ENCODE measurements around the gene ALK. TPM values are rescaled to one million over a fixed set of nuclear protein-coding genes. Genes with fewer than 3 reads are reported as not detected.
A peak's percentile ranks its signal among the peaks of the same experiment; 100 is the strongest.

ALK gene
- polyA plus RNA-seq, 1 of the 3 experiments (the other 2 are of a cell fraction) = 0.30 TPM

- Histone ChIP-seq H3K79me2 (ENCODE audit: insufficient read depth) (no peaks in the 10 kb centered on the region), H3K36me3 (replicated peaks in 1 of 2; ENCODE audit: control insufficient read depth in 1 of 2, insufficient read depth in 2 of 2, low read length in 1 of 2) (peaks cover 0 to 2% of the 10 kb centered on the region in 2 experiments), H3K27ac (ENCODE audit: low read depth in 2 of 2, low read length in 1 of 2) (peak overlapping the region in 1 of 2 experiments; percentile 39; a peak in 1 of 4 replicates), H3K4me3 (ENCODE audit: low read depth in 2 of 2, low read length in 1 of 2) (no peak overlapping the region), H3K4me1 (ENCODE audit: control insufficient read depth in 1 of 2, insufficient read depth in 2 of 2, low read depth in 1 of 2, low read length in 1 of 2) (peaks cover 0 to 31% of the 10 kb centered on the region in 2 experiments; a peak in 2 of 4 replicates), H3K9me3 (no peaks in the 10 kb centered on the region), H2AFZ (ENCODE audit: low read depth) (no peak overlapping the region), H3K9ac (no peak overlapping the region), H4K20me1 (ENCODE audit: insufficient read depth) (no peaks in the 10 kb centered on the region), H3K27me3 (ENCODE audit: insufficient read depth) (no peaks in the 10 kb centered on the region), H3K9me2 (no peaks in the 10 kb centered on the region), H3F3A (replicated peaks; ENCODE audit: insufficient read depth) (no peaks in the 10 kb centered on the region), H3K4me2 (no peak overlapping the region)
- 22% methylated on average over 2 of the region's 2 CpGs for WGBS (ENCODE audit: low lambda C conversion rate)
- POLR2A ChIA-PET = no interaction called here
- DNase-seq = no peak
- TF ChIP-seq YY1 (IDR thresholded peaks at IDR 0.05; ENCODE audit: low read depth) = no peak
- CTCF ChIA-PET = interaction anchor here (1.4 to 2.1 kb wide), 2 partner anchors 47 to 124 kb away, joined by 4 to 5 read pairs; no protein-coding TSS in a partner anchor
These were observed 488.3 kb downstream of the ALK start for GRCh38 chr2:29433128-29433527.

GRCh38 chr2:29431485-29431884 lies 489.9 kb downstream of the ALK start:
- no peak overlapping the region for H2AFZ ChIP-seq (ENCODE audit: low read depth)
- POLR2A ChIA-PET = no interaction called here
- H3F3A ChIP-seq (replicated peaks; ENCODE audit: insufficient read depth) = no peaks in the 10 kb centered on the region
- CTCF ChIA-PET = interaction anchor here (1.2 to 2.1 kb wide), 3 partner anchors 57 to 385 kb away, joined by 3 to 5 read pairs (median 4); no protein-coding TSS in a partner anchor
- H3K9me2 ChIP-seq = no peaks in the 10 kb centered on the region
- WGBS (ENCODE audit: low lambda C conversion rate) = 48% methylated on average over 1 of the region's 1 CpG
- no peaks in the 10 kb centered on the region for H3K27me3 ChIP-seq (ENCODE audit: insufficient read depth)
- H3K9me3 ChIP-seq = no peaks in the 10 kb centered on the region
- peaks cover 0 to 27% of the 10 kb centered on the region in 2 experiments; a peak in 2 of 4 replicates for H3K4me1 ChIP-seq (ENCODE audit: control insufficient read depth in 1 of 2, insufficient read depth in 2 of 2, low read depth in 1 of 2, low read length in 1 of 2)
- no peaks in the 10 kb centered on the region for H3K79me2 ChIP-seq (ENCODE audit: insufficient read depth)
- H3K9ac ChIP-seq = no peak overlapping the region
- peak overlapping the region in 1 of 2 experiments; percentile 99; a peak in 2 of 4 replicates for H3K27ac ChIP-seq (ENCODE audit: low read depth in 2 of 2, low read length in 1 of 2)
- no peak overlapping the region for H3K4me3 ChIP-seq (ENCODE audit: low read depth in 2 of 2, low read length in 1 of 2)
- TF ChIP-seq SIN3A (IDR thresholded peaks at IDR 0.05; ENCODE audit: borderline replicate concordance, low read depth, low read length) (no peak), GATA2 (CRISPR knock-in tag; IDR thresholded peaks at IDR 0.05) (peak; percentile 61), RXRA (IDR thresholded peaks at IDR 0.05; ENCODE audit: borderline replicate concordance, low read depth) (no peak)
- no peak overlapping the region for H3K4me2 ChIP-seq
- DNase-seq = no peak
- H4K20me1 ChIP-seq (ENCODE audit: insufficient read depth) = no peaks in the 10 kb centered on the region
- peaks cover 0 to 4% of the 10 kb centered on the region in 2 experiments for H3K36me3 ChIP-seq (replicated peaks in 1 of 2; ENCODE audit: control insufficient read depth in 1 of 2, insufficient read depth in 2 of 2, low read length in 1 of 2)

- Histone ChIP-seq H3K9ac (no peak overlapping the region), H3K9me2 (no peaks in the 10 kb centered on the region), H3K36me3 (replicated peaks in 1 of 2; ENCODE audit: control insufficient read depth in 1 of 2, insufficient read depth in 2 of 2, low read length in 1 of 2) (peaks cover 0 to 4% of the 10 kb centered on the region in 2 experiments), H3K9me3 (no peaks in the 10 kb centered on the region), H3F3A (replicated peaks; ENCODE audit: insufficient read depth) (no peaks in the 10 kb centered on the region), H3K4me3 (ENCODE audit: low read depth in 2 of 2, low read length in 1 of 2) (no peak overlapping the region), H4K20me1 (ENCODE audit: insufficient read depth) (no peaks in the 10 kb centered on the region), H3K27ac (ENCODE audit: low read depth in 2 of 2, low read length in 1 of 2) (peak overlapping the region in 1 of 2 experiments; percentile 99; a peak in 3 of 4 replicates), H3K79me2 (ENCODE audit: insufficient read depth) (no peaks in the 10 kb centered on the region), H3K27me3 (ENCODE audit: insufficient read depth) (no peaks in the 10 kb centered on the region), H3K4me1 (ENCODE audit: control insufficient read depth in 1 of 2, insufficient read depth in 2 of 2, low read depth in 1 of 2, low read length in 1 of 2) (peaks cover 0 to 30% of the 10 kb centered on the region in 2 experiments; a peak in 2 of 4 replicates), H3K4me2 (no peak overlapping the region), H2AFZ (ENCODE audit: low read depth) (no peak overlapping the region)
- CTCF ChIA-PET = interaction anchor here (0.7 to 1.5 kb wide), 4 partner anchors 12 to 121 kb away, joined by 3 to 4 read pairs (median 4); no protein-coding TSS in a partner anchor
- WGBS (ENCODE audit: low lambda C conversion rate) = 35% methylated on average over 4 of the region's 4 CpGs
- POLR2A ChIA-PET = no interaction called here
- peak; percentile 63 for DNase-seq
- TF ChIP-seq PBX3 (IDR thresholded peaks at IDR 0.05) (no peak), NRF1 (IDR thresholded peaks at IDR 0.05; ENCODE audit: low read depth, low read length) (no peak), GATA2 (CRISPR knock-in tag; IDR thresholded peaks at IDR 0.05) (peak; percentile 84), RCOR1 (IDR thresholded peaks at IDR 0.05; ENCODE audit: low read length) (peak; percentile 90), TAF1 (IDR thresholded peaks at IDR 0.05; ENCODE audit: borderline replicate concordance, low read depth, low read length) (no peak), EP300 (IDR thresholded peaks at IDR 0.05; ENCODE audit: borderline replicate concordance in 1 of 2, low read depth in 1 of 2, low read length in 1 of 2) (peak in 1 of 2 experiments; percentile 94; a peak in 2 of 4 replicates), RAD21 (IDR thresholded peaks at IDR 0.05; ENCODE audit: low read length) (peak; percentile 37; the same call in 1 of the 2 replicates), NFIC (IDR thresholded peaks at IDR 0.05; ENCODE audit: borderline replicate concordance) (no peak), MAX (IDR thresholded peaks at IDR 0.05; ENCODE audit: low read depth) (no peak), CHD2 (IDR thresholded peaks at IDR 0.05; ENCODE audit: low read length, partially characterized antibody) (peak; percentile 75), GABPA (IDR thresholded peaks at IDR 0.05; ENCODE audit: low read depth) (no peak), IRF3 (IDR thresholded peaks at IDR 0.05; ENCODE audit: low read depth, low read length) (no peak), JUND (IDR thresholded peaks at IDR 0.05) (no peak), CTCF (IDR thresholded peaks at IDR 0.05) (no peak)
These were observed 490.8 kb downstream of the ALK start for GRCh38 chr2:29430382-29431112.
